H4 (cell line): Measurements from ENCODE around the gene FHOD1. TPM values are rescaled to one million over a fixed set of nuclear protein-coding genes. Genes with fewer than 3 reads are reported as not detected.
A peak's percentile ranks its signal among the peaks of the same experiment; 100 is the strongest.

Experiments used
- DNase-seq: peaks from one replicate; pipeline ENCODE4 v3.0.0-alpha.2; 2015; ENCODE audit warnings: low spot score
- total RNA-seq: library from RNA; depleted of rRNA; stranded (reverse); fragments of >200 nt; shearing (Covaris generic); gene quantifications from 2 replicates; pipeline ENCODE4 v1.2.3, GENCODE V29; 2014

Gene FHOD1
- total RNA-seq, 1 experiment from 2014 or later: 18.4 TPM

DNA sequence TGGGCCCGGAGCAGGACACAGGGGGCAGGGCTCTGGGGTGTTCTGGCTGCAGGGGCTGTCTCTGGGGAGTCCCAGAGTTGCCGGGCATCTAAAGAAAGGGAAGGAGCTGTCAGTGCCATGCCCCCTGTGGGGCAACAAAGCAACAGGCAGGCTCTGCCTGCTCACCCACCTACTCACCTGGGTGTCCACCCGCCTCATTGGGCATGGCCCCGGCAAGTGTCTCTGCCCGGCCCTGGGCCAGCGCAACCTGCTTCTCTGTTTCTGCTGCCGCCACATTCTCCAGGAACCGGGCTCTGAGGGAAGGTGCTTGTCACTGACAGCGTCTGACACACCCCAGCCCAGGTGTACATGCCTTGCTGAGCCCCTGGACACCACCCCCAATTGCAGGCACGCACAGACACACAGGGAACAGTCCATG is 13.1 kb downstream of the FHOD1 start:
- no peak for DNase-seq

DNA sequence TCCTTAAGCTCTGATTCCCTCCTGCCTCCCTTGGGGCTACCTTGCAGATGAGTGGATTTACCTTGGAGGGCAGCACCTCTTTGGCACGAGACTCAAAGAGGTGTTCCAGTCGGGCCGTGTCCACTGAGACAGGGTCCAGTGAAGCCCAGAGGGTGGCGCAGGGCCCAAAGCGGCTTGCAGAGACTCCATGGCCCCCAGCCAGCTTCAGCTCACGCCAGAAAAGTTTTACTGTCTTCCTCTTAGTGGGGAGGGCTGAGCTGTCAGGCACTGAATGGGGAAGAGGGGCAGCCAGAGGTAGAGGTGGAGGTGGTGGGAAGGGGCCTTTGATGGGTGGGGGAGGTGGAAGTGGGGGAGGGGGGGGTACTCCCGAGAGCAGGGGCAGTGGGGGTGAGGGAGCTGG is 13.7 kb downstream of the FHOD1 start:
- no peak for DNase-seq

DNA sequence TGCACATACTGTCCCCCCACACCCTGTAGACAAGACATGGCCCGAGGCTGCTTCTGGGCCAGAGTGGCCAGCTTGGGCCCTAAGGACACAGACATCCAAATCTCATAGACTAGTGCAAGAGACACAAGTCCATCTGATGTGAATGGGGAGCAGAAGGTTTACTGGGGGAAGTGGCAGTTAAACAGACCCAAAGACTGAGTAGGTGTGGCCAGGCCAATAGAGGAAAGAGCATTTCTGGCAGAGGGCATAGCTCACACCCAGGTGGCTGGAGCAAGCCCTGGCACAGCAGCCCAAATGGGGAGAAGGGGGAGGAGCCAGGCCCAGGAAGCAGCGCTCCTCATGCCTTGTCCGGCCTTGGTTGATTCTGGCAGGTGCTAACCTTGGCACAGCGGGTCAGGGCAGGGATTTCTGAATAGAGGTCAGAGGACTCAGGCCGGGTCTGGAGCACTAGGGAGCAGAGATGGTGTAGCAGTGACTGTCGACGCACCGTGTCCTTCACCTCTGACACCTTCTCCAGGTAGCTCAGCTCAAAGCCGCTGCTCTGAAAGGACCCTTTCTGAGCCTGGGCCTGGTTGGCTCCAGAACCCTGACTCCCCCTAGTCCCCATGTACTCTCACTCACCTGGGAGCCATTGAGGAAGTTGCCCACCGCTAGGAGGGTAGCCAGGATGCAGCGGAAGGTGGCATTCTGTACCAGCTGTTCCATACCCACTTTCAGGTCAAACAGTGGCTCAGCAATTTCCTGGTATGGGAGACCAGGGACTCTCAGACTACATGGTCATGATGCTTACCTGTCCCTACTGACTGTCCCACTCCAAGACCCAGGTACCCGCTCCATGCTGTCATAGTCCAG is 16.2 kb downstream of the FHOD1 start:
- DNase-seq: no peak

DNA sequence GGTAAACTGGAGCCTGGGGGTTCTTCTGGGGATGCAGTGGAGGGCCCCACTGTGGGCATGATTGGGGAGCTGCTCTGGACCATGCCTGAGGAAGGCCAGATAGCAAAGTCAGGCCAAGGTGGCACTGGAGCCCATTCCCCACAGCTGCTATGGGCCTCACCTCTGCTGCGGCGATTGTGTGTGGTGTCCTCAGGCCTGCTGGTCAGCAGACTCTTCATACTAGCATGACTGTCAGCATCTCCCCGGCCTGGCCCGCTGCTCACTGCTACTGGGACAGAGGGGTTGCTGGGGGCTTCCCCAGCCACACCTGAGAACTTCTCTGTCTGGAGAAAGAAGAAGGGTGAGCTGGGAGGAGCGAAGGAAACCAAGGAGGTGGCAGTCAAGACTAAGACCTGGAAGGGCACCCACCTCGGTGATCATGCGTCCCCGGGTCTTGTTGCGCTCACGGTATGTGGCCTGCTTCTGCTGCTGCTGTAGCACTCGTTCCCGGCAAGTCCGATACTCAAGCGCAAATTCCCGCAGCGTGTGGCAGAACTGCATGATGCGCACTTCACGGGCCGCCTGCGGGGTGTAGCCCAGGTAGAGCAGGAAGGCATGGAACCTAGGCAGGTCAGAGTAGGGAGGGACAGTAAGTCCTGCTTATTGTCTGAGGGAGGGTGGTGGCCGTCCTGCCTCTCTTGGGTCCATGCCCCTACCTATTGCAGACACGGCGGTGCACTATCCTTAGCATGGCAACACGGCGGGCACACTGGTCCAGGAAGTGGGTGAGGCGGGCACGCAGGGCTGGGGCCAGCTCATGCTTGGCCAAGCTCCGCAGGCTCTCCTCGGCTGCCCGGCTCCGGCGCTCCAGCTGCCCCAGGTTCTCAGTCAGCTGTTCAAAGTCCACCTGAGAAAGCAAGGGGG is 17.1 kb downstream of the FHOD1 start:
- DNase-seq: no peak

DNA sequence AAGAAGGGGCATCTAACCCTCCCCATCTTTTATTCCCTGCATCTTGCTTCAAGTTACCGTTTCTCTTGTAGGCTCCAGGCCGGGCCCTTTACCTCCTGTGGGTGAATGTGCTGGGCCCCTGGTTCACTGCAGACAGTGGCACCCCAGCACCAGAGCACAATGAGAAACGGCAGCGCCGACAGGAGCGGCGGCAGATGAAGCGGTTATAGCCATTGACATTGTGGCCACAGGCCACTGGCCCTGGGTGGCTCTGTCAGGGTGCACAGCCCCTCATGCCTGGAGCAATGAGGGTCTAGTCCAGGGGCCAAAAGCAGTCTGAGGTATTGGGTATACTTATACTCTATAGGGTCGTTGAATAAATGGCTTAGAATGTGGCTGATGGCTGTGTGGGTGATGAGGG is 18.4 kb downstream of the FHOD1 start:
- no peak for DNase-seq

DNA sequence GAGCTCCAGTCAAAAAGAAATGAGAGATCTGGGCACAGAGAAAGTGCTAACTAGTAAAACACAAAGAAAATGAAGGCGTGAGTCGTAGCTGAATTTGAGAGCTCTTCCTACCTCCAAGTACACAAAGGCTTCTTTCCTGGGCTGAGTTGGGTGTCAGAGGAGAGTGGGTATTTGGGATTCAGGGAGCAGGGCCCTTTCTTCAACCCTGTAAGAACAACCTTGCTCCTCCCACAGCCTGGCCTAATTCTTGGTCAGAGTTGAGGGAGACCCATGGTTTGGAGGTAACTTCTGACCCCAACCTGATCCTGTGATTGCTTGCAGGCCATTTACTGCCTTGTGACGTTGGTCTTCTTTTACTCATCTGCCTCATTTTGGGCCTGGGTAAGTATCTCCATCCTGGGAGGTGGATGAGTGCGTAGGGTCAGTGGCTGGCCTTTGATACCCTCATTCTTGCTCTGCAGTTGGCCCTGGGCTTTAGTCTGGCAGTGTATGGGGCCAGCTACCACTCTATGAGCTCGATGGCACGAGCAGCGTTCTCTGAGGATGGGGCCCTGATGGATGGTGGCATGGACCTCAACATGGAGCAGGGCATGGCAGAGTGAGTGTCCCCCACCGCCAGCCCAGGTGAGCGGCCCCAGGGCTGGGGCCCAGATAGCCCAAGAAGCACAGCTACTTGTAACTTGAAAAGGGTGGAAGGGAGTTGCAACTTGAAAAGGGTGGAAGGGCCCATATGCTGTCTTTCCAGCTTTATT is 19.1 kb downstream of the FHOD1 start:
- DNase-seq: no peak

DNA sequence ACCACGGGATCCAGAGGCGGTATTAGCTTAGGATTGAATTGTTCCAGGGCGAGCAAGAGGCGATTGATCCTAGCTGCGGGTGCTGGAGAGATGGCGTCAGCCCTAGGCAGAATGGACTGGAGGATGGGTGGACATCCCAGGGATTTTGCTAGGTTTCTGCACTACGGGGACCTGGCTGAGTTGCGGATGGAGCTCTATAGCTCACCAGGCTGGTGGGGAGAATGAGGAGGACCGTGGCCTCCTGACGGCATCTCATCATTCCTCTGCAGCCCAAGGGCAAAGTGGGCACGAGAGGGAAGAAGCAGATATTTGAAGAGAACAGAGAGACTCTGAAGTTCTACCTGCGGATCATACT is 19.7 kb downstream of the FHOD1 start:
- no peak for DNase-seq

DNA sequence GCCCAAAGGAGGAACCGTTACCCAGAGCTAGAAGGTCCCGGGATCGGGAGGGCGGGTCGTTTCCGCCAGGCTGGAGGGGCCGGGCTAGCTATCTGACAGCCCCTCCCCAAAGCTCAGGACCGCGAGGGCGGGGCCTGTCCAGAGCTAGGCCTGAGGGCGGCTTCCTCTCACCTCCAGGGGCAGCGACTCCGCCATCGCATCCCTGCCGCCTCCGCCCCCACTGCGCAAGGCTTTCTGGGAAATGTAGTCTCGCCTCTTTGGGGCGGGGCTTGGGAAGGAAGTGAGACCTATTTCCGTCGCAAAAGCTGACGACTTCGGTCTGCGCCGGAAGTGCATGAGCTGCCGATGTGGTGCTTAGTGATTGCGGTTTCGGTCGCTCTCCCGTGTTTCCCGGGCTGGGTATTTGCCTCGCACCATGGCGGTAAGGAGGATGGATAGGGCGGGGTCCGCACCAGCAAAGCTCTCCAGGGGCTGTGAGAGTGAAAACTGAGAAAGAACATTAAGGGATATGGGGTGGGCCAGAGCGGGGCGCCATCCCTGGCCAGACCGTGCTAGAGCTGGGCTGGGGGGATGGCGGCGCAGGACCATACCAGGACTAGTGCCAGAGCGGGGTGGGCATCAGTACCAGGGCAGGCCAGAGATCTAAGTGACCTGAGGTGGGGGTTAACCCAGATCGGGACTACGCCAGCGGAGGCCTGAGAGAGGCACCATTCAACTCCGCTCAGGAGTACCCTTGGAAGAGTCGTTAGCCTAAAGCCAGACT is 20.3 kb downstream of the FHOD1 start, which contains the start of gene TMEM208:
TSS of gene TMEM208 (plus strand) at position 327 of the 763 bp plus-strand sequence. CDS start at position 416, 89 bp downstream.
- DNase-seq: peak; percentile 98

DNA sequence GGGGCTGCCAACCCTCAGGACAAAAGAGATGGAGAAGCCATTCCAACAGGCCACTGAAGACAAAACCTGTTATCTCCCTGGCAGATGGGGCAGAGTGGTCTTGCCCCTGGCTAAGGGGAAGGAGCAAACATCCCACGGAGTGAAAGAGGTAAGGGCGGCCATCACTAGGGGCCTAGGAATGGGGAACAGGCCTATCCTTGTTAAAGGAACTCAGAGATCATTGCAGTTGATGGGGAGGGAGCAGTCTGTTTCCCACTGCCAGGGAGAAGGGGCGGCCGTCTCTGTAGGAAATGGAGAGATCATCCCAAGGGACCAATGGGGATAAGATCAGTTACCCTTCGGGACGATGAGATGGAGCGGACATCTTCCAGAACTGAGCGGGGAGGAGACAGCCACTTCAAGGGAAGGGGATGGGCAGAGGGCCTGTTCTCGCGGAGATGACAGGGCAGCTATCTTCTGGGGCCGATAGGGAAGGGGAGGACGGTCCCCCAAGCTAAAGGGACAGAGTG is 20.9 kb downstream of the FHOD1 start:
- DNase-seq: no peak

DNA sequence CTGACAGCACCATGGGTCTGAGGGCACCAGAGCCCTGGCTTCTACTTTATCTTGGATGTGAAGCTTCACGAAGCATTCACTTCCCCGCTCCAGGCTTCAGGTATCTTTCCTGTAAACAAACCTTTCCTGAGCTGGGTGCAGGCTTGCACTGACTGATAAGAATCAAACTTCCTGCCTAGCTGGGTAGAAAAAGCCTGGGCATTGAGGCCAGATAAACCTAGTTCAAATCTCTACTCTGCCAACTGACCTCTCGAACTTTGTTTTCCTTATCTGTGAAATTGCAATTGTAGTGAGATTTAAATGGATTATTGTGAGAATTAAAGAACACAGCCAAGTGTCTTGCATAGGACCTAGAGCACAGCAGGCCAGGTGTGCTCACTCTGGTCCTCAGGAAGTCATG is 23.3 kb downstream of the FHOD1 start:
- no peak for DNase-seq

DNA sequence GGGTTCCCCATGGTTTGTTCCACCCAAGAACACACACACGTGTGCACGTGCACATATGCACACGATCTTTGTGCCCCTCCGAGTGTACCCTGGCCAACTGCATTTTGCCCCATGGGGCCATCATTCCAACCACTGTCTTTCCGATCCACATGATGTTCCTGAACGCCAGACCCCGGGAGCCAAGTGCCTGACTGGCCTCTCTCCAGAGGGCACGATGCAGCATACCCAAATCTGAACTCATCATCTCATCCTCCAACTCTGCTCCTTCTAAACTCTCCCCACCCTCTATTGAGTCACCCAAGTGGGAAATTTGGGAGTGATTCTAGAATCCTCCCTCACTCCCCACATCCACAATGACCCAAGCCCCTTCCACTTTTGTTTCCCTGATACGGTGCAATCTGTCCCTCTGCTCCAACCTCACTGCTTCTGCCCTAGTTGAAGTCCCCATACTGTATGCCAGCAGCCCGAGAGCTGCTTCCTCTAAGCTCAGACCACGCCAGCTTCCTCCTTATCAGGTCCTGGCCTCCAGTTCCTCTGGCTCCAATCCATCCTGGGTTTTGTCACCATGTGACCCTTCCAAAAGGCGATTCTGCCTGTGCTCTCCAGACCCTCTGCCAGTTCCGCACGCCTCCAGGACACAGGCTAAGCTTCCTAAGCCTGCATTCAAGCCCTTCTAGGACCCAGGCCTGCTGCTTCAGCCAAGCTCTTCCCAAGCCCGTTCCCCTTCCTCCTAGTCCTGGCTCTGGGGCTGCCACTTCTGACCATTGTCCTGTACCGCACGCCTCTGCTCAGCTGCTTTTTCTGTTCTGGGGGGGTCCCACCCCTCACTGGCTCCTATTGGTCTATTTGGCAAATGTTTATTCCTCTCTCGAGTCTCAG is 30.4 kb downstream of the FHOD1 start:
- no peak for DNase-seq

DNA sequence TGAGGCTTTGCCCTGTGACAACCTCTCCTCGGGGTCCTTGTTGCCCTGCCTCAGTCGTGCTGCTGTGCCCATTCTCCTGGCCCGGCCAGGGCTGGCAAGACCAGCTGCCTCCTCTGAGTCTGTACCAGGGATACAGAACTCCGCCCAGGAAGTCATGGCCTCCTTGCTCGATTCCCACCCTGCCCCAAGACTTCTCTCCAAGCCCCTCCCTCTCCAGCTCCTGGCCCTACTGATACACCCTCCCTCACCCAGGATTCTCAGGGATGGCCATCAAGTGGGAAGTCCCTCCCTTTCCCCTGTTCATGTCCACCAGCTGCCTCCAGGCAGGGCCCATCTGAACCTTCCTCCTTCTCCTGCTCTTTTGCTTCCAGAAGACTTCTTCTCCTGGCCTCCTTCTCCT is 31.6 kb downstream of the FHOD1 start:
- no peak for DNase-seq

DNA sequence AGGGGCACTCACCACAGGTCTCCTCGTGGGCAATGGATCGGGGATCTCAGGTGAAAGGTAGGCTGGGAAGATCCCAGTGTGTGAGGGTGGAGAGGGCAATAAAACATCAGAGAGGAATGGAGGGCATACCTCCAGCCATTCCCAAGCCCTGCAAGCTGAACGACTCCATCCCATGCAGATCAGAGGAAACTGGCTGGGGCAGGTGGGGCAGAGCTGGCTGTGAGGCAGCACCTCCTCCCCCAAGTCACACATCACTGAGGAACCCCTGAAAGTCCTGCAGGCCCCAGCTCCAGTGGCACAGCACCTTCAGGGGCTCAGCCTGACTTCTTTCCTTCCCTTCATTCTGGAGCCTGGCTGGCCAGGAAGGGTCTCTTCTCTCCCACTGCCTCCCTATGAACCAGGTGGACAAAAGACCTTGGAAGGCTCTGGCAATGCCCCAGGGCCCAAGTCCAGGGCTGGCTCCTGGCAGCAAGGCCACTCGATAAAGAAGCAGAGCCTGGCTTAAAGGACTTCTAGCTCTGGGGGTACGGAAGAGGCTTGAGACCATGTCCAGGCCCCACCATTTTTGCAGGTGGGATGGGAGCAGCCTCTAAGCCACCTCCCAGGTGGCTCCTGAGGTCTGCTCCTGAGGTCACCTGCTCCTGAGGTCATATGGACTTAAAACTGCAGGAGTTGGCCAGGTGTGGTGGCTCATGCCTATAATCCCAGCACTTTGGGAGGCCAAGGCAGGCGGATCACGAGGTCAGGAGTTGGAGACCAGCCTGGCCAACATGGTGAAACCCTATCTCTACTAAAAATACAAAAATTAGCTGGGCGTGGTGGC is 33.9 kb downstream of the FHOD1 start:
- DNase-seq: no peak

DNA sequence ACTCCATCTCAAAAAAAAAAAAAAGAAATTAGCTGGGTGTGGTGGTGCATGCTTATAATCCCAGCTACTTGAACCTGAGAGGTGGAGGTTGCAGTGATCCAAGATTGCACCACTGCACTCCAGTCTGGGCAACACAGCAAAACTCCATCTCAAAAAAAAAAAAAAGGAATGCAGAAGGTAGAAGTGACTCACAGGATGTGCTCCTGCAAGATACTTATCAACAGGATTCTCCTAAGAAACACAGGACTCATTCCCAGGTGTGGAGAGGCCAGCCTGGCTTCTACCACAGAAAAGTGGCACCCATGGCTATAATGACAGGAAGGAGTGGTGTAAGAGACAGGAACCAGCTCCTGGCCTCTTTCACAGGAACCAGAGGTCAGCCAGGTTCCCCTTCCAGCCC is 34.5 kb downstream of the FHOD1 start:
- no peak for DNase-seq

DNA sequence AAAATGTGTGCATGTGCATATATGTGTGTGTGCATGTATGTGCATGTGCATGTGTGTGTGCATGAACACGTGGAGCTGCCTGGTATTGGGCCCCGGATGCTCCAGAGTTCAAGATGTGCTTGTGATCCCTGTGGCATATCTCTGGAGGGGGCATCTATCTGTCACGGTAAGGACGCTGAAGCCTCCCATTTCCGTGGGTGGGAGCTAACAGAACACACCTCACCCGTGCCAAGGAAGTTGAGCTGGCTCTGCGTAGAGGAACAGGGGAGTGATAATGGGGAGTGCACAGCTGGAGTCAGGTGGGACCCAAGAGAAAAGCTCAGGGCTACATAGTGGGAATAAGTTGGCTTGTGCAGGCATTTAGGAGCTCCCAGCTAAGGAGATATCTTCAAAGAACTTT is 35.6 kb downstream of the FHOD1 start:
- DNase-seq: no peak

DNA sequence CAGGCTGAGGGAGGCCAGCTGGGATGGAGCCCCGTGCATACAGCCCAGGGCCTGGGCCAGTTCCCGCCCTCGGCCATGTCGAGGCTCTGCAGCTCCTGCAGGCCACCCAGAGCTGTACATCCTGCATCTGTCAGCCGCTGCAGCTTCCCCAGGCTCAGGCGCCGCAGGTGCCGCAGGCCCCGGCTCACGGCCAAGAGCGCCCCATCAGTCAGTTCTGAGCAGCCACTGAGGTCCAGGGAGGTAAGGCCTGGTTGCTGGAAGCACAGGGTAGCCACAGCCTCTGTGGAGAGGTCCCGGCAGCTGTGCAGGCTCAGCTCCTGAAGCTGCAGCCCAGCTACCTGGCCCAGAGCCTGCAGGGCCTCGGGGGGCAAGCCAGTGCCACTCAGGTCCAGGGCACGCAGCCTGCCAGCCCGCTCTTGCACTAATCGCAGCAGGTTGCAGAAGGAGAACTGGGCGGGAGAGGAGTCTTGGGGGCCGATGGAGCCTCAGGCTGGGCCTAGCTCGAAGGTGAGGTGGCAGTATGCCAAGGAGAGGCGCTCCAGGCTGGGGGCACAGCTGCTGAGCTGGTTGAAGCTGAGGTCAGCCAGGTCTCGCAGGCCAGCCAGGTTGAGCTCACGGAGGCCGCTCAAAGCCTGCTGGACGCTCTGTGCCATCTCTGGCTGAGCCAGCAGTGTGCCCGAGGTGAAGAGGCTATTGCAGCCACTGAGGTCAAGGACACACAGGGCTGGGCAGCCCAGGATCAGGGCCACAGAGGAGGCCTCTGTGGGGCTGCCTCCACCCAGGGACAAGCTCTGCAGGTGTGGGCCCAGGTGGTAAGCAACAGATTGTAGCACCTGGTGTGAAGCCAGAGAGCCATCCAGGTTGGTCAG is 37.0 kb downstream of the FHOD1 start:
- DNase-seq: no peak

DNA sequence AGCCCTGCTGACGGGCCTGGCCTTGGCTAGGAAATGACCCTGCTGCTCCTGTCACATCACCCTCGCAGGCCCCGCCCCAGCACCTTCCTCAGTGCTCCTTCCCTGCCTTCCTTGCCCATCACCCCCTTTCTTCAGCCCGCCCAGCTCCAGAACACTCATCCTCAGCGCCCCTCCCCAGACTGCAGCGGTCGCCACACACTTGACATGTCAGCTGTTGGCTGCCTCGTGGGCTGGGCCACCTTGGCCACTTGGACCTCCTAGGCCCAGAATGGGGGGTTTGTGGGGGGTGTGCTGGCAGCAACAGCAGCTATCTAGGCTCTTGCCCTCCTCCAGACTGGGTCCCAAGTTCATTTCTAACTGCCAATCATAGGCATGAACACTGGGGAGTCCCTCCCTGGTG is 37.7 kb downstream of the FHOD1 start:
- no peak for DNase-seq
